HepG2 (cell line): ENCODE measurements around the gene RER1. TPM values are rescaled to one million over a fixed set of nuclear protein-coding genes. Genes with fewer than 3 reads are reported as not detected.

Source experiments
- ATAC-seq: fragments of 200-7000 bp; cut with Tn5 transposase; 3 replicates; pipeline ENCODE4 v1.9.1; 2020; ENCODE audit warnings: mild to moderate bottlenecking, moderate library complexity
- BruUV-seq: library from RNA; stranded (reverse); fragments of 400-500 nt; replicated peaks from 2 replicates; lab custom pipeline; 2021; lab: Mats Ljungman, UMichigan
- CTCF ChIA-PET: fragments of 300-600 bp; formaldehyde crosslinking; extraction: SDS; loops from one replicate; lab custom pipeline; 2021; ENCODE audit warnings: low total read pairs, inconsistent platforms, low intra/inter-chr PET ratio; lab: Yijun Ruan, JAX
- POLR2A ChIA-PET: fragments of 350-600 bp; sonication (Branson Sonifier 250); formaldehyde crosslinking; loops from one replicate; lab custom pipeline; 2020; ENCODE audit warnings: antibody characterized with exemption, inconsistent platforms; lab: Yijun Ruan, JAX
- DNase-seq: peaks from one replicate; pipeline ENCODE4 v3.0.0-alpha.2; 2015; ENCODE audit warnings: low spot score
- FAIRE-seq: peaks from 3 replicates; lab custom pipeline; 2011; peaks lifted over from hg19 to GRCh38; lab: Jason Lieb, UNC
- H2AFZ ChIP-seq: one replicate; pipeline ENCODE4 v1.6.1; 2011; ENCODE audit warnings: low read length, inconsistent platforms
- H3K27ac ChIP-seq: fragments of 300-600 bp; 3 replicates; pipeline ENCODE4 v1.8.0; 2011; ENCODE audit warnings: mixed run types, mild to moderate bottlenecking, mixed read lengths, low read length, inconsistent platforms; ENCODE audit not compliant: insufficient read depth; ENCODE audit errors: extremely low read length
- H3K27me3 ChIP-seq, 2 experiments: fragments of 200-600 bp in 1 of 2; 2 replicates in 1 of 2; 3 replicates in 1 of 2; pipeline versions ENCODE4 v1.6.0 to v1.8.0; 2011; ENCODE audit warnings: low read length in 2 of 2, mild to moderate bottlenecking in 2 of 2, moderate library complexity in 2 of 2, inconsistent platforms in 1 of 2; ENCODE audit not compliant: insufficient read depth in 2 of 2, control insufficient read depth in 1 of 2
- H3K36me3 ChIP-seq, 2 experiments: fragments of 200-600 bp in 1 of 2; replicated peaks in 1 of 2; 2 replicates in 1 of 2; 3 replicates in 1 of 2; pipeline versions ENCODE4 v1.5.1 to v1.8.0; 2011; ENCODE audit warnings: low read length in 2 of 2, inconsistent platforms in 1 of 2; ENCODE audit not compliant: insufficient read depth in 2 of 2, control insufficient read depth in 1 of 2
- H3K4me1 ChIP-seq: 2 replicates; pipeline ENCODE4 v1.5.1; 2012; ENCODE audit warnings: low read length, inconsistent platforms; ENCODE audit not compliant: insufficient read depth
- H3K4me2 ChIP-seq: 2 replicates; pipeline ENCODE4 v1.6.0; 2011; ENCODE audit warnings: low read depth, low read length, inconsistent platforms
- H3K4me3 ChIP-seq, 3 experiments: fragments of 200-600 bp in 1 of 3; sonication (generic), shearing (Covaris generic) in 1 of 3; replicated peaks in 1 of 3; 2 replicates each; pipeline ENCODE4 v1.5.1; 2011 to 2016; ENCODE audit warnings: low read length in 3 of 3, inconsistent platforms in 2 of 3, low read depth in 2 of 3, mild to moderate bottlenecking in 2 of 3, control low read depth in 1 of 3, mixed read lengths in 1 of 3; ENCODE audit not compliant: insufficient read depth in 1 of 3
- H3K79me2 ChIP-seq: one replicate; pipeline ENCODE4 v1.6.1; 2011; ENCODE audit warnings: low read length, inconsistent platforms; ENCODE audit not compliant: insufficient read depth
- H3K9ac ChIP-seq: 2 replicates; pipeline ENCODE4 v1.6.0; 2011; ENCODE audit warnings: mild to moderate bottlenecking, low read depth, low read length, inconsistent platforms; ENCODE audit not compliant: insufficient read depth
- H3K9me3 ChIP-seq: 2 replicates; pipeline ENCODE4 v1.5.1; 2012; ENCODE audit warnings: mild to moderate bottlenecking, low read length
- H4K20me1 ChIP-seq: 2 replicates; pipeline ENCODE4 v1.6.0; 2011; ENCODE audit warnings: inconsistent platforms, mild to moderate bottlenecking, low read length, moderate library complexity; ENCODE audit not compliant: insufficient read depth
- AGO2 ChIP-seq: fragments of 200-400 bp; formaldehyde crosslinking; optimal IDR thresholded peaks from 2 replicates; pipeline ENCODE3; 2017; ENCODE audit warnings: mild to moderate bottlenecking, low read depth, low read length, moderate library complexity
- ARID2 ChIP-seq: sonication (generic); formaldehyde crosslinking; IDR thresholded peaks from 2 replicates; pipeline ENCODE4 v1.8.1; 2022; ENCODE audit warnings: mild to moderate bottlenecking, missing genetic modification reagents, borderline replicate concordance
- DMAP1 ChIP-seq: IDR thresholded peaks from 2 replicates; pipeline ENCODE4 v1.6.1; 2016
- EED ChIP-seq: sonication (generic); formaldehyde crosslinking; IDR thresholded peaks from 2 replicates; pipeline ENCODE4 v1.5.0; 2020; ENCODE audit warnings: mild to moderate bottlenecking, missing genetic modification reagents
- HNF4G ChIP-seq, 2 experiments: sonication (generic) in 1 of 2; formaldehyde crosslinking in 1 of 2; IDR thresholded peaks; 2 replicates each; pipeline versions ENCODE4 v1.4.0 to v1.6.1; 2011 to 2020; ENCODE audit warnings: borderline replicate concordance in 2 of 2, low read depth in 2 of 2, mild to moderate bottlenecking in 2 of 2, low read length in 1 of 2, missing genetic modification reagents in 1 of 2, moderate library complexity in 1 of 2
- IKZF4 ChIP-seq: sonication (generic); formaldehyde crosslinking; IDR thresholded peaks from 2 replicates; pipeline ENCODE4 v1.5.1; 2020; ENCODE audit warnings: borderline replicate concordance, mild to moderate bottlenecking, low read depth, missing genetic modification reagents; ENCODE audit errors: not compliant biosample characterization
- JUN ChIP-seq: sonication (generic); formaldehyde crosslinking; IDR thresholded peaks from 2 replicates; pipeline ENCODE4 v1.4.0; 2020; ENCODE audit warnings: mild to moderate bottlenecking, missing genetic modification reagents
- TBL1XR1 ChIP-seq: fragments of 150-350 bp; IDR thresholded peaks from 2 replicates; pipeline ENCODE4 v1.6.1; 2014; ENCODE audit warnings: borderline replicate concordance, low read length; ENCODE audit not compliant: partially characterized antibody
- TBX2 ChIP-seq: sonication (generic); formaldehyde crosslinking; IDR thresholded peaks from 2 replicates; pipeline ENCODE4 v1.5.0; 2020; ENCODE audit warnings: missing genetic modification reagents, mild to moderate bottlenecking, borderline replicate concordance
- ZFP36L2 ChIP-seq: sonication (generic); formaldehyde crosslinking; IDR thresholded peaks from 2 replicates; pipeline ENCODE4 v1.4.0; 2020; ENCODE audit warnings: missing genetic modification reagents
- ZNF44 ChIP-seq: sonication (generic); formaldehyde crosslinking; IDR thresholded peaks from 2 replicates; pipeline ENCODE4 v1.5.1; 2020; ENCODE audit warnings: mild to moderate bottlenecking, missing genetic modification reagents
- ZNF598 ChIP-seq: sonication (generic); formaldehyde crosslinking; IDR thresholded peaks from 2 replicates; pipeline ENCODE4 v1.5.1; 2020; ENCODE audit warnings: mild to moderate bottlenecking, missing genetic modification reagents, borderline replicate concordance
- WGBS: methylation state at CpG from one replicate; pipeline ENCODE4 v1.1.6; 2017; ENCODE audit warnings: low lambda C conversion rate; 5-methylcytosine and 5-hydroxymethylcytosine counted together
- in situ Hi-C: cut with HindIII; loops from 2 replicates; pipeline ENCODE4 v1.10.0; 2017; ENCODE audit warnings: low pct_unique_long_range_greater_than_20kb; ENCODE audit not compliant: extremely low pct_ligation_motif_present
- intact Hi-C: fragments of 100-400 bp; cut with micrococcal nuclease; formaldehyde crosslinking; loops from one replicate; pipeline ENCODE4 v1.10.0; 2022; ENCODE audit not compliant: unreplicated experiment
- polyA plus RNA-seq, 8 experiments: library from polyadenylated mRNA; depleted of rRNA in 3 of 8; stranded (reverse) in 7 of 8; unstranded in 1 of 8; fragments of >200 nt; fragmentation: Illumina TruSeq in 4 of 8; extraction: Trizol in 4 of 8; gene quantifications; 2 replicates each; pipeline versions ENCODE4 v1.2.1 to v1.2.3, GENCODE V29; 2011 to 2016; ENCODE audit warnings: low read depth in 4 of 8, missing spikeins in 1 of 8, mixed read lengths in 1 of 8; ENCODE audit not compliant: insufficient read depth in 1 of 8
- total RNA-seq, 5 experiments: library from RNA; depleted of rRNA; stranded (reverse); fragments of >200 nt; fragmentation: Illumina TruSeq; extraction: Trizol; gene quantifications; 2 replicates each; pipeline ENCODE4 v1.2.3, GENCODE V29; 2016; ENCODE audit warnings: low read depth in 1 of 5
- TF ChIP-seq, protein P1 (sequence below): IDR thresholded peaks from 2 replicates; pipeline ENCODE4 v1.6.1; 2012; ENCODE audit warnings: low read length, improper control_type of control experiment

RER1 gene
- total and polyA plus RNA-seq, 2 of the 13 experiments (the other 11 are each of a cell fraction or from before 2014, with no cell fraction given), result 128 to 164 TPM

DNA sequence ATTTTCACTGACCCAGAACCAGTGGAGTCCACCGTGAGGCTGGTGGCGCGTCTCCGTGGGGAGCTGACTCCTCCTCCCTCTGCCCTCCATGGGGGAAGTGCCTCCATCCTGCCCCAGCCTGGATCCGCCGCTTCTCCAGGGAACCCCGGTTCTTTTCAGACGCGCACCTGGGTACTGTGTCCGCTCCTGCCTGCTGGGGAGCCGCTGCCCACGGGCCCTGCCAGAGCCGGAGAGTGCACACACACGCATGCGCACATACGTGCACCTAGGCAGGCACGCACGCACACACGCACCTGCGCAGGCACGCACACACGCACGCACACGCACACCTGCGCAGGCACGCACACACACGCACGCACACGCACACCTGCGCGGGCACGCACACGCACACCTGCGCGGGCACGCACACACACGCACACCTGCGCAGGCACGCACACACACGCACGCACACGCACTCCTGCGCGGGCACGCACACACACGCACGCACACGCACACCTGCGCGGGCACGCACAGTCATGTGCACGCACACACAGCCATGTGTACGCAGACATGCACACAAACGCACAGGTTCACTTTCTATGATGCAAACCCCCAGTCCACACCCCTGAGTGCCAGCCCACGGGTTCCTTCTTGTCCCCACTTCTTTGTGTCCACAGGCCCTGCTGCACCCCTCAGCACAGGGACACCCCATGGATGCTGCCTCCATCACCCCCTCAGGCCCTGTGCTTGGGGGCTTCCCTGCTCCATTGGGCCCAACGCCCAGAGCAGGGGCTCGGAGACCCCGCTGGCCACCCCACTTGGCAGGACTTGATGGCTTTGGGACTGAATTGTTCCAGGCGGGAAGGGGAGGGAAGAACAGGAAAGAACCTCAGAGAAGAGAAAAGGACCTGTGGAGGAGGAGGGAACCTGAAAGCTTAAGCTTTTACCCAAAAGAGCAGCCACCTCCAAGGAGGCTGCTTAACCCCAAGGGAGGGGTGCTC, 43.0 kb upstream of the RER1 start:
- DNase-seq (no peak), FAIRE-seq (no peak), ATAC-seq (no peak)
- Histone ChIP-seq H4K20me1 (no peaks in the 10 kb centered on the region), H2AFZ (no peak overlapping the region), H3K4me1 (peaks cover 7% of the 10 kb centered on the region; the same call in 1 of the 2 replicates), H3K27ac (no peak overlapping the region), H3K4me3 (no peak overlapping the region; a peak in 1 of 6 replicates), H3K9ac (no peak overlapping the region), H3K79me2 (no peaks in the 10 kb centered on the region), H3K27me3 (peaks cover 9 to 55% of the 10 kb centered on the region in 2 experiments), H3K9me3 (no peaks in the 10 kb centered on the region), H3K4me2 (no peak overlapping the region), H3K36me3 (no peaks in the 10 kb centered on the region)
- ChIA-PET CTCF (no interaction called here), POLR2A (no interaction called here)
- TF ChIP-seq DMAP1 (CRISPR knock-in tag), result no peak
- no peak for TF ChIP-seq ZNF598 (CRISPR knock-in tag)
- TF ChIP-seq ARID2, result no peak
- in situ Hi-C loops (no loop called here), intact Hi-C loops (no loop called here)
- no TSS peak for BruUV-seq
- WGBS, result 86% methylated on average over 44 of the region's 59 CpGs

DNA sequence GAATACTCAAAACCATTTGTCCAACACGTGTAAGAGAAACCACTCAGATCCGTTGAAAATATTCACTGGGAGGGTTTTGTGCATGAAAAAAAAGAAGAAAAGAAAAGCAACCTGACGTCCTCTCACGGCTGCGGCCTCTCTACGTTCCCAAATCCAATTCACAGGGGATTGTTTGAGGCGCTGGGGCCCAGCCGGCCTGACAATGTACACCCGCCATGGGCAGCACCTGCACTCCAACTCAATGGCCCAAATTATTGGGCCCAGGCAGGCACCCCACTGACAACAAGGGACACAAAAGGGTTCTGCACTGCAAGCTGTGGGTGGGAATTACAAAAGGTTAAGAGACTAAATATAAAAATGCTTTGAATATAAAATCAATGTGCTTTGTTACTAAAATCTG, 41.8 kb upstream of the RER1 start:
- in situ Hi-C loops, result no loop called here
- no peaks in the 10 kb centered on the region for H3K9me3 ChIP-seq
- no peak overlapping the region for H2AFZ ChIP-seq
- H3K4me2 ChIP-seq, result no peak overlapping the region
- no peak overlapping the region for H3K9ac ChIP-seq
- FAIRE-seq, result no peak
- WGBS, result 38% methylated on average over 9 of the region's 9 CpGs
- ChIA-PET CTCF (no interaction called here), POLR2A (no interaction called here)
- peaks cover 8 to 51% of the 10 kb centered on the region in 2 experiments for H3K27me3 ChIP-seq
- H3K79me2 ChIP-seq, result no peaks in the 10 kb centered on the region
- no TSS peak for BruUV-seq
- peaks cover 7% of the 10 kb centered on the region; the same call in 1 of the 2 replicates for H3K4me1 ChIP-seq
- ATAC-seq, result no peak
- intact Hi-C loops, result no loop called here
- DNase-seq, result no peak
- no peaks in the 10 kb centered on the region for H4K20me1 ChIP-seq
- H3K27ac ChIP-seq, result no peak overlapping the region
- H3K36me3 ChIP-seq, result no peaks in the 10 kb centered on the region
- no peak overlapping the region for H3K4me3 ChIP-seq
- no peak for TF ChIP-seq EED
- no peak for TF ChIP-seq TBL1XR1
- no peak for TF ChIP-seq TBX2 (CRISPR knock-in tag)
- TF ChIP-seq, protein P1, sequence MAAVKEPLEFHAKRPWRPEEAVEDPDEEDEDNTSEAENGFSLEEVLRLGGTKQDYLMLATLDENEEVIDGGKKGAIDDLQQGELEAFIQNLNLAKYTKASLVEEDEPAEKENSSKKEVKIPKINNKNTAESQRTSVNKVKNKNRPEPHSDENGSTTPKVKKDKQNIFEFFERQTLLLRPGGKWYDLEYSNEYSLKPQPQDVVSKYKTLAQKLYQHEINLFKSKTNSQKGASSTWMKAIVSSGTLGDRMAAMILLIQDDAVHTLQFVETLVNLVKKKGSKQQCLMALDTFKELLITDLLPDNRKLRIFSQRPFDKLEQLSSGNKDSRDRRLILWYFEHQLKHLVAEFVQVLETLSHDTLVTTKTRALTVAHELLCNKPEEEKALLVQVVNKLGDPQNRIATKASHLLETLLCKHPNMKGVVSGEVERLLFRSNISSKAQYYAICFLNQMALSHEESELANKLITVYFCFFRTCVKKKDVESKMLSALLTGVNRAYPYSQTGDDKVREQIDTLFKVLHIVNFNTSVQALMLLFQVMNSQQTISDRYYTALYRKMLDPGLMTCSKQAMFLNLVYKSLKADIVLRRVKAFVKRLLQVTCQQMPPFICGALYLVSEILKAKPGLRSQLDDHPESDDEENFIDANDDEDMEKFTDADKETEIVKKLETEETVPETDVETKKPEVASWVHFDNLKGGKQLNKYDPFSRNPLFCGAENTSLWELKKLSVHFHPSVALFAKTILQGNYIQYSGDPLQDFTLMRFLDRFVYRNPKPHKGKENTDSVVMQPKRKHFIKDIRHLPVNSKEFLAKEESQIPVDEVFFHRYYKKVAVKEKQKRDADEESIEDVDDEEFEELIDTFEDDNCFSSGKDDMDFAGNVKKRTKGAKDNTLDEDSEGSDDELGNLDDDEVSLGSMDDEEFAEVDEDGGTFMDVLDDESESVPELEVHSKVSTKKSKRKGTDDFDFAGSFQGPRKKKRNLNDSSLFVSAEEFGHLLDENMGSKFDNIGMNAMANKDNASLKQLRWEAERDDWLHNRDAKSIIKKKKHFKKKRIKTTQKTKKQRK, result no peak
- no peak for TF ChIP-seq JUN (CRISPR knock-in tag)
- TF ChIP-seq AGO2, result no peak
- no peak for TF ChIP-seq ZNF44
- no peak for TF ChIP-seq HNF4G (IDR thresholded peaks at IDR 0.05; ENCODE audit: borderline replicate concordance, low read depth, low read length)
- no peak for TF ChIP-seq HNF4G (CRISPR knock-in tag; IDR thresholded peaks at IDR 0.05; ENCODE audit: borderline replicate concordance, low read depth)
- no peak for TF ChIP-seq IKZF4
- no peak for TF ChIP-seq ZFP36L2 (CRISPR knock-in tag)
